MG63 (cell line): Measurements from ENCODE around the gene CST5. TPM values are rescaled to one million over a fixed set of nuclear protein-coding genes. Genes with fewer than 3 reads are reported as not detected.
"Not testable (repeated sequence)": the region's sequence is repeated elsewhere in the genome, so short reads cannot be mapped to it uniquely, and the experiment has no call there.

Experiments used
- DNase-seq: peaks from one replicate; pipeline ENCODE4 v3.0.0-alpha.2; 2020
- H3K27me3 ChIP-seq: fragments of 250-450 bp; sonication (Bioruptor Pico); 2 replicates; pipeline ENCODE4 v1.5.1; 2020; ENCODE audit warnings: mild to moderate bottlenecking, moderate library complexity
- H3K36me3 ChIP-seq: fragments of 250-450 bp; sonication (Bioruptor Pico); 2 replicates; pipeline ENCODE4 v1.5.1; 2020; ENCODE audit warnings: mild to moderate bottlenecking, moderate library complexity
- H3K4me3 ChIP-seq: fragments of 250-450 bp; sonication (Bioruptor Pico); 2 replicates; pipeline ENCODE4 v1.5.1; 2020; ENCODE audit warnings: mild to moderate bottlenecking, moderate library complexity
- H3K9me3 ChIP-seq: fragments of 250-450 bp; sonication (Bioruptor Pico); 2 replicates; pipeline ENCODE4 v1.5.1; 2020; ENCODE audit warnings: mild to moderate bottlenecking, moderate library complexity
- total RNA-seq: library from RNA; depleted of rRNA; stranded (reverse); fragments of >200 nt; shearing (Covaris generic); gene quantifications from 2 replicates; pipeline ENCODE4 v1.2.3, GENCODE V29; 2014; ENCODE audit warnings: low replicate concordance

CST5 gene
- total RNA-seq, 1 experiment from 2014 or later: not detected

GRCh38 chr20:23873370-23874015, 6.1 kb downstream of the CST5 start:
- Histone ChIP-seq H3K27me3 (no peaks in the 10 kb centered on the region), H3K36me3 (no peaks in the 10 kb centered on the region), H3K4me3 (no peak overlapping the region), H3K9me3 (no peaks in the 10 kb centered on the region)
- no peak for DNase-seq

- Histone ChIP-seq H3K27me3 (no peaks in the 10 kb centered on the region), H3K9me3 (no peaks in the 10 kb centered on the region), H3K4me3 (no peak overlapping the region), H3K36me3 (no peaks in the 10 kb centered on the region)
- no peak for DNase-seq
Observed at GRCh38 chr20:23872065-23872464, 7.5 kb downstream of the CST5 start.

GRCh38 chr20:23870461-23870860, 9.1 kb downstream of the CST5 start:
- Histone ChIP-seq H3K9me3 (no peaks in the 10 kb centered on the region), H3K4me3 (no peak overlapping the region), H3K36me3 (no peaks in the 10 kb centered on the region), H3K27me3 (no peaks in the 10 kb centered on the region)
- no peak for DNase-seq

- DNase-seq: no peak
- no peaks in the 10 kb centered on the region for H3K9me3 ChIP-seq
- H3K36me3 ChIP-seq: no peaks in the 10 kb centered on the region
- no peaks in the 10 kb centered on the region for H3K27me3 ChIP-seq
- H3K4me3 ChIP-seq: no peak overlapping the region
Observed at GRCh38 chr20:23869520-23869919, 10.0 kb downstream of the CST5 start.

GRCh38 chr20:23868321-23868720, 11.2 kb downstream of the CST5 start:
- no peak for DNase-seq
- Histone ChIP-seq H3K4me3 (no peak overlapping the region), H3K27me3 (no peaks in the 10 kb centered on the region), H3K9me3 (no peaks in the 10 kb centered on the region), H3K36me3 (no peaks in the 10 kb centered on the region)

GRCh38 chr20:23867152-23867776, 12.3 kb downstream of the CST5 start:
- no peak for DNase-seq

GRCh38 chr20:23860771-23861170, 18.8 kb downstream of the CST5 start:
- not testable (repeated sequence) for DNase-seq, H3K27me3 ChIP-seq, H3K9me3 ChIP-seq, H3K36me3 ChIP-seq, H3K4me3 ChIP-seq

More at GRCh38 chr20:23867152-23867776, 12.3 kb downstream of the CST5 start:
- no peaks in the 10 kb centered on the region for H3K9me3 ChIP-seq
- H3K4me3 ChIP-seq: no peak overlapping the region
- H3K36me3 ChIP-seq: no peaks in the 10 kb centered on the region
- no peaks in the 10 kb centered on the region for H3K27me3 ChIP-seq

GRCh38 chr20:23857962-23858595, 21.5 kb downstream of the CST5 start:
- no peak for DNase-seq
- Histone ChIP-seq H3K36me3 (no peaks in the 10 kb centered on the region), H3K9me3 (no peaks in the 10 kb centered on the region), H3K4me3 (no peak overlapping the region), H3K27me3 (no peaks in the 10 kb centered on the region)

- DNase-seq: no peak
- Histone ChIP-seq H3K27me3 (no peaks in the 10 kb centered on the region), H3K36me3 (no peaks in the 10 kb centered on the region), H3K4me3 (no peak overlapping the region), H3K9me3 (no peaks in the 10 kb centered on the region)
Observed at GRCh38 chr20:23856736-23857135, 22.8 kb downstream of the CST5 start.

GRCh38 chr20:23856226-23856625, 23.3 kb downstream of the CST5 start:
- no peaks in the 10 kb centered on the region for H3K27me3 ChIP-seq
- H3K9me3 ChIP-seq: no peaks in the 10 kb centered on the region
- no peak for DNase-seq
- H3K4me3 ChIP-seq: no peak overlapping the region
- no peaks in the 10 kb centered on the region for H3K36me3 ChIP-seq

- Histone ChIP-seq H3K9me3 (no peaks in the 10 kb centered on the region), H3K4me3 (no peak overlapping the region), H3K36me3 (no peaks in the 10 kb centered on the region), H3K27me3 (no peaks in the 10 kb centered on the region)
- no peak for DNase-seq
Observed at GRCh38 chr20:23841693-23842092, 37.9 kb downstream of the CST5 start.

- no peaks in the 10 kb centered on the region for H3K36me3 ChIP-seq
- no peak overlapping the region for H3K4me3 ChIP-seq
- no peak for DNase-seq
- H3K9me3 ChIP-seq: no peaks in the 10 kb centered on the region
- no peaks in the 10 kb centered on the region for H3K27me3 ChIP-seq
Observed at GRCh38 chr20:23835716-23836115, 43.8 kb downstream of the CST5 start.

GRCh38 chr20:23832775-23833513, 46.6 kb downstream of the CST5 start:
- H3K9me3 ChIP-seq: no peaks in the 10 kb centered on the region
- no peaks in the 10 kb centered on the region for H3K36me3 ChIP-seq
- H3K27me3 ChIP-seq: no peaks in the 10 kb centered on the region
- no peak for DNase-seq
- H3K4me3 ChIP-seq: no peak overlapping the region

GRCh38 chr20:23831961-23832360, 47.6 kb downstream of the CST5 start:
- H3K9me3 ChIP-seq, H3K27me3 ChIP-seq, H3K4me3 ChIP-seq, DNase-seq, H3K36me3 ChIP-seq: not testable (repeated sequence)

GRCh38 chr20:23826541-23827021, 53.0 kb downstream of the CST5 start, which contains the start of gene CST2:
Gene CST2 (minus strand): TSS chr20:23826729. CDS start chr20:23826660, 69 bp downstream.
- Histone ChIP-seq H3K9me3 (no peaks in the 10 kb centered on the region), H3K27me3 (no peaks in the 10 kb centered on the region), H3K36me3 (no peaks in the 10 kb centered on the region), H3K4me3 (no peak within 1 kb of the TSS)
- DNase-seq: no peak
